DOHH2 (cell line): ENCODE measurements around the gene C4B.

Experiments used
- CTCF ChIP-seq: fragments of 200-600 bp; sonication (generic); IDR thresholded peaks from one replicate; pipeline ENCODE4 v1.5.1; 2014; ENCODE audit warnings: antibody characterized with exemption, mild to moderate bottlenecking, low read depth, low read length; ENCODE audit not compliant: poor library complexity, severe bottlenecking
- EZH2phosphoT487 ChIP-seq: fragments of 200-600 bp; sonication (generic); IDR thresholded peaks from 2 replicates; pipeline ENCODE4 v1.6.1; 2017; ENCODE audit warnings: borderline replicate concordance, mild to moderate bottlenecking, antibody characterized with exemption, low read length, moderate library complexity, mixed read lengths

- TF ChIP-seq CTCF (no peak), EZH2phosphoT487 (no peak)
These were observed 54.3 kb downstream of the C4B start for GRCh38 chr6:32068867-32069266.
